ACC112 (cell line): ENCODE measurements around the gene RHOT1.
"Not testable (repeated sequence)": the region's sequence is repeated elsewhere in the genome, so short reads cannot be mapped to it uniquely, and the experiment has no call there.

Experiments used
- H2AFZ ChIP-seq: fragments of 200-600 bp; sonication (generic); one replicate; pipeline ENCODE4 v1.6.0; 2017; ENCODE audit warnings: antibody characterized with exemption, low read length; ENCODE audit not compliant: unreplicated experiment
- H3K27ac ChIP-seq: fragments of 200-600 bp; sonication (generic); 2 replicates; pipeline ENCODE4 v1.5.1; 2014; ENCODE audit warnings: low read depth, mild to moderate bottlenecking, antibody characterized with exemption, low read length, moderate library complexity
- H3K27me3 ChIP-seq: fragments of 200-600 bp; sonication (generic); 2 replicates; pipeline ENCODE4 v1.6.1; 2014; ENCODE audit warnings: mild to moderate bottlenecking, antibody characterized with exemption, low read length, moderate library complexity, mixed read lengths; ENCODE audit not compliant: insufficient read depth
- H3K36me3 ChIP-seq: fragments of 200-600 bp; sonication (generic); 2 replicates; pipeline ENCODE4 v1.6.1; 2016; ENCODE audit warnings: mild to moderate bottlenecking, antibody characterized with exemption, low read length, moderate library complexity, mixed read lengths; ENCODE audit not compliant: insufficient read depth
- H3K4me1 ChIP-seq: fragments of 200-600 bp; sonication (generic); one replicate; pipeline ENCODE4 v1.6.1; 2016; ENCODE audit warnings: low read length, mixed read lengths; ENCODE audit not compliant: insufficient read depth, unreplicated experiment, control insufficient read depth
- H3K4me3 ChIP-seq: fragments of 200-600 bp; sonication (generic); 2 replicates; pipeline ENCODE4 v1.5.1; 2014; ENCODE audit warnings: mild to moderate bottlenecking, low read depth, low read length
- H3K79me2 ChIP-seq: fragments of 200-600 bp; sonication (generic); one replicate; pipeline ENCODE4 v1.6.0; 2016; ENCODE audit warnings: low read length; ENCODE audit not compliant: control insufficient read depth, unreplicated experiment, insufficient read depth

RHOT1 gene

GRCh38 chr17:32123782-32124181 is 18.5 kb upstream of the RHOT1 start:
- Histone ChIP-seq H2AFZ (no peak overlapping the region), H3K27me3 (0 out of 2 replicates have a peak, but pooled peaks cover 2% of the 10 kb centered on the region), H3K4me3 (no peak overlapping the region), H3K79me2 (peaks cover 13% of the 10 kb centered on the region), H3K4me1 (no peaks in the 10 kb centered on the region), H3K27ac (no peak overlapping the region), H3K36me3 (no peaks in the 10 kb centered on the region)

- no peak overlapping the region for H3K4me3 ChIP-seq
- H3K36me3 ChIP-seq: no peaks in the 10 kb centered on the region; the same call in 1 of the 2 replicates
- no peaks in the 10 kb centered on the region for H3K27me3 ChIP-seq
- H3K79me2 ChIP-seq: peaks cover 18% of the 10 kb centered on the region
- no peaks in the 10 kb centered on the region for H3K4me1 ChIP-seq
- H3K27ac ChIP-seq: no peak overlapping the region
- H2AFZ ChIP-seq: peak overlapping the region; percentile 66
Observed at GRCh38 chr17:32124985-32125847, 17.1 kb upstream of the RHOT1 start.

GRCh38 chr17:32125848-32126153 is 16.5 kb upstream of the RHOT1 start:
- no peaks in the 10 kb centered on the region for H3K4me1 ChIP-seq
- H2AFZ ChIP-seq: no peak overlapping the region
- no peaks in the 10 kb centered on the region for H3K27me3 ChIP-seq
- H3K36me3 ChIP-seq: peaks cover 5% of the 10 kb centered on the region; the same call in 1 of the 2 replicates
- H3K27ac ChIP-seq: no peak overlapping the region
- H3K4me3 ChIP-seq: no peak overlapping the region
- peaks cover 18% of the 10 kb centered on the region for H3K79me2 ChIP-seq

DNA sequence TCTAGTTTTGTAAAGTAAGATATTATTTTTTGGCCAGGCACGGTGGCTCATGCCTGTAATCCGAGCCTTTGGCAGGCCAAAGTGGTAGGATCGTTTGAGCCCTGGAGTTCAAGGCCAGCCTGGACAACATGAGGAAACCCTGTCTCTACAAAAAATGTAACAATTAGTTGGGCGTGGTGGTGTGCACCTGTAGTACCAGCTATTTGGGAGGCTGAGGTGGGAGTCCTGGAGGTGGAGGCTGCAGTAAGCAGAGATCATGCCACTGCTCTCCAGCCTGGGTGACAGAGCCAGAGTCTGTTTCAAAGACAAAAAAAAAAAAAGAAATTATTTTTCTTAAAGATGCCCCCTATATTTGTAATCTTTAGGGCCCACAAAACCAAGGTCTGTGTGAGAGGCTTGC is 16.0 kb upstream of the RHOT1 start:
- Histone ChIP-seq H3K4me1 (no peaks in the 10 kb centered on the region), H3K27me3 (no peaks in the 10 kb centered on the region), H3K79me2 (peaks cover 18% of the 10 kb centered on the region), H2AFZ (no peak overlapping the region), H3K27ac (0 out of 2 replicates have a peak overlapping the region, but pooled peaks have one; percentile 72), H3K36me3 (peaks cover 5% of the 10 kb centered on the region; the same call in 1 of the 2 replicates), H3K4me3 (no peak overlapping the region)

DNA sequence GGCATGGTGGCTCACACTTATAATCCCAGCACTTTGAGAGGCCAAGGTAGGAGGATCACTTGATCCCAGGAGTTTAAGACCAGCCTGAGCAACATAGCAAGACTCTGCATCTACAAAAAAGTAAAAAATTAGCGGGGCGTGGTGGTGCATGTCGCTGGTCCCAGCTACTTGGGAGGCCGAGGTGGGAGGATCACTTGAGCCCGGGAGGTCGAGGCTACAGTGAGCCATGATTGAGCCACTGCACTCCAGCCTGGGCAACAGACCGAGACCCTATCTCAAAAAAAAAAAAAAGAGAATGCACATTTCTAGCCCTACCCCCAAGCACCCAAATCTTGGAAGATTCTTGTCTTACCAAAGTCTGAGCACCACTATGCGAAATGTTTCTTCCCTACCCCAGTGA is 15.6 kb upstream of the RHOT1 start:
- H3K4me3 ChIP-seq: peak overlapping the region; percentile 91
- H3K79me2 ChIP-seq: peaks cover 18% of the 10 kb centered on the region
- no peaks in the 10 kb centered on the region for H3K27me3 ChIP-seq
- H3K36me3 ChIP-seq: peaks cover 5% of the 10 kb centered on the region; the same call in 1 of the 2 replicates
- H3K27ac ChIP-seq: peak overlapping the region; percentile 72
- H3K4me1 ChIP-seq: no peaks in the 10 kb centered on the region
- no peak overlapping the region for H2AFZ ChIP-seq

- peaks cover 5% of the 10 kb centered on the region; the same call in 1 of the 2 replicates for H3K36me3 ChIP-seq
- peak overlapping the region; percentile 29 for H2AFZ ChIP-seq
- no peaks in the 10 kb centered on the region for H3K4me1 ChIP-seq
- H3K79me2 ChIP-seq: peaks cover 18% of the 10 kb centered on the region
- peak overlapping the region; percentile 91 for H3K4me3 ChIP-seq
- peak overlapping the region; percentile 72 for H3K27ac ChIP-seq
- no peaks in the 10 kb centered on the region for H3K27me3 ChIP-seq
Observed at GRCh38 chr17:32127158-32127897, 15.0 kb upstream of the RHOT1 start.

- H3K4me1 ChIP-seq, H3K36me3 ChIP-seq, H3K27ac ChIP-seq, H2AFZ ChIP-seq, H3K27me3 ChIP-seq: not testable (repeated sequence)
- H3K4me3 ChIP-seq: peak overlapping the region; percentile 91
- H3K79me2 ChIP-seq: peaks cover 18% of the 10 kb centered on the region
Observed at GRCh38 chr17:32128470-32128869, 13.8 kb upstream of the RHOT1 start.

GRCh38 chr17:32135497-32136117 is 6.7 kb upstream of the RHOT1 start:
- not testable (repeated sequence) for H3K27me3 ChIP-seq, H3K36me3 ChIP-seq, H2AFZ ChIP-seq, H3K79me2 ChIP-seq, H3K27ac ChIP-seq, H3K4me1 ChIP-seq, H3K4me3 ChIP-seq

GRCh38 chr17:32136856-32137255 is 5.4 kb upstream of the RHOT1 start:
- H3K36me3 ChIP-seq: no peaks in the 10 kb centered on the region
- H3K4me1 ChIP-seq: peaks cover 3% of the 10 kb centered on the region
- no peak overlapping the region for H3K27ac ChIP-seq
- no peak overlapping the region for H2AFZ ChIP-seq
- no peak overlapping the region for H3K4me3 ChIP-seq
- H3K79me2 ChIP-seq: no peaks in the 10 kb centered on the region
- H3K27me3 ChIP-seq: no peaks in the 10 kb centered on the region

GRCh38 chr17:32139504-32139903 is 2.8 kb upstream of the RHOT1 start:
- not testable (repeated sequence) for H3K4me3 ChIP-seq, H2AFZ ChIP-seq, H3K36me3 ChIP-seq, H3K27ac ChIP-seq, H3K4me1 ChIP-seq, H3K27me3 ChIP-seq
- H3K79me2 ChIP-seq: peaks cover 20% of the 10 kb centered on the region
